ENCODE data around the gene CEACAM3. TPM values are rescaled to one million over a fixed set of nuclear protein-coding genes. Genes with fewer than 3 reads are reported as not detected.
"Not testable (repeated sequence)": the region's sequence is repeated elsewhere in the genome, so short reads cannot be mapped to it uniquely, and the experiment has no call there.

Gene CEACAM3
- total and polyA plus RNA-seq, 5 donors, result 0.07 to 0.59 (median 0.29) TPM; not detected in 2

DNA sequence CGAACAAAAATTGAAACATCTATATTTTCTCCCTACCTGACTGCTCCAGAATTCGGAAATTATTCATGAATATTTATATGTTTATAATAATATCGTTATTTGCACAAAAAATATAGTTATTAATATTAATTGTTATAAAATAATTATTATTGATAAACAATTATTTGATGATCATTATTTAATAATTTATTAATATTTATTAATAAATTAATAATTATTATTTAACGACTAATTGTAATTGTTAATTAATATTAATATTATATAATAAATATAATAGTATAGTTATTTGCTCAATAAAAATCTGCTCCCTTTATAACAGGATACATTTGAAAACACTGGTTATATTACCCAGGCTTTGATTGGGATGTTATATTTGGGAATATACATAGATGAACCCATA, 26.8 kb upstream of the CEACAM3 start:
- 90% methylated on average over 4 of the region's 4 CpGs for WGBS
- no peaks in the 10 kb centered on the region for H3K27me3 ChIP-seq (ENCODE audit: control insufficient read depth, insufficient read depth)
- no peak overlapping the region for H3K27ac ChIP-seq (ENCODE audit: low read length)

DNA sequence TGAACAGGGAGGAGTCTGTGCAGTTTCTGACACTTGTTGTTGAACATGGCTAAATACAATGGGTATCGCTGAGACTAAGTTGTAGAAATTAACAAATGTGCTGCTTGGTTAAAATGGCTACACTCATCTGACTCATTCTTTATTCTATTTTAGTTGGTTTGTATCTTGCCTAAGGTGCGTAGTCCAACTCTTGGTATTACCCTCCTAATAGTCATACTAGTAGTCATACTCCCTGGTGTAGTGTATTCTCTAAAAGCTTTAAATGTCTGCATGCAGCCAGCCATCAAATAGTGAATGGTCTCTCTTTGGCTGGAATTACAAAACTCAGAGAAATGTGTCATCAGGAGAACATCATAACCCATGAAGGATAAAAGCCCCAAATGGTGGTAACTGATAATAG, 25.0 kb upstream of the CEACAM3 start:
- ATAC-seq, result no peak
- Histone ChIP-seq H3K4me3 (ENCODE audit: low read length) (no peak overlapping the region), H3K4me1 (ENCODE audit: control insufficient read depth, insufficient read depth, low read length) (no peaks in the 10 kb centered on the region), H3K9me3 (ENCODE audit: control insufficient read depth, low read length) (no peaks in the 10 kb centered on the region), H3K27me3 (ENCODE audit: control insufficient read depth, insufficient read depth) (no peaks in the 10 kb centered on the region), H3K27ac (ENCODE audit: low read length) (no peak overlapping the region)
- DNase-seq, result no peak
- WGBS, result 96% methylated on average over 2 of the region's 2 CpGs
- intact Hi-C loops (cut with DNase I), result no loop called here

More for the DNA sequence above, 26.8 kb upstream of the CEACAM3 start:
- H3K4me3 ChIP-seq (ENCODE audit: low read length), result no peak overlapping the region
- DNase-seq, result no peak
- no peak for ATAC-seq
- intact Hi-C loops (cut with DNase I), result no loop called here
- H3K9me3 ChIP-seq (ENCODE audit: control insufficient read depth, low read length), result no peaks in the 10 kb centered on the region
- H3K4me1 ChIP-seq (ENCODE audit: control insufficient read depth, insufficient read depth, low read length), result no peaks in the 10 kb centered on the region

DNA sequence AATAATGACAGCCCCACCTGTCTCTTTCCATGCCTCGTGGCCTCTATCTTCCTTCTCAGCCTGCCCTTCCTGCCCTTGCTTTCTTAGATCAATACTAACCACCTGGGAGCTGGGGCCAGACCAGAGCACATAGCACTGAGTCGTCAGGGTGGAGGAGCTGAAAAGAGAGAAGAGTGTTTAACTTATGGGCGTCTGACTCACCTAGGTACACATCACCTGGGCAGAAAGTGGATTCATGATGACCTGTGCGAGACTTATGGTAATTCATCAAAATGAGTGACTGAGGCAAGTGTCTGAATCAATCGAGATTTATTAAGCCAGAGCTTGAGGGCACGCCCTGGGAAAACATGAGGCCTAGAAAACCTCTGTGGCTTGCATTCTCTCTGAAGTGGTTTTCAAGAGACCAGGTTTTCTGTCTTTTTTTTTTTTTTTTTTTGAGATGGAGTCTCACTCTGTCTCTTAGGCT, 21.8 kb upstream of the CEACAM3 start:
- peak in 1 of 2 donors; percentile 45 for ATAC-seq
- no peaks in the 10 kb centered on the region for H3K4me1 ChIP-seq (ENCODE audit: control insufficient read depth, insufficient read depth, low read length)
- H3K27me3 ChIP-seq (ENCODE audit: control insufficient read depth, insufficient read depth), result no peaks in the 10 kb centered on the region
- H3K4me3 ChIP-seq (ENCODE audit: low read length), result no peak overlapping the region
- H3K9me3 ChIP-seq (ENCODE audit: control insufficient read depth, low read length), result no peaks in the 10 kb centered on the region
- intact Hi-C loops (cut with DNase I), result no loop called here
- no peak for DNase-seq
- WGBS, result 61% methylated on average over 6 of the region's 6 CpGs
- no peak overlapping the region for H3K27ac ChIP-seq (ENCODE audit: low read length)

DNA sequence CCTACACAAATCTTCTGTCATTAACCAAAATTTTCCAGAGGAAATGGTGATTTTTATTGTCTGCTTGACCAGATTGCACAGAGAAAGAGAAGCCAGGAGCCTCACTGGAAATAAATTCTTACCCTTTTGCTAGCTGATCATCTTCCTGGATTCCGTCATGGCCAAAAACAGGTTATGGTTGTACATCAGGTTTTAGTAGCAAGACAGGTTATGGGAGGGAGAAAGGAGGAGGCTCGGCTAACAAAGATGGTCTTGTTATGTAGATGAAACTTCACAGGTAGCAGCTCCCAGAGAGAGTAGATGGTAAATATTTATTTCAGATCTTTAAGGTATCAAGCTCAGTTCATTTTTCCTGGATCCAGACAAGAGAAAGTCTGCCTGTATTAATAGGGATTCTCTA, 19.7 kb upstream of the CEACAM3 start:
- ATAC-seq, result no peak
- 79% methylated on average over 2 of the region's 2 CpGs for WGBS
- no peaks in the 10 kb centered on the region for H3K27me3 ChIP-seq (ENCODE audit: control insufficient read depth, insufficient read depth)

DNA sequence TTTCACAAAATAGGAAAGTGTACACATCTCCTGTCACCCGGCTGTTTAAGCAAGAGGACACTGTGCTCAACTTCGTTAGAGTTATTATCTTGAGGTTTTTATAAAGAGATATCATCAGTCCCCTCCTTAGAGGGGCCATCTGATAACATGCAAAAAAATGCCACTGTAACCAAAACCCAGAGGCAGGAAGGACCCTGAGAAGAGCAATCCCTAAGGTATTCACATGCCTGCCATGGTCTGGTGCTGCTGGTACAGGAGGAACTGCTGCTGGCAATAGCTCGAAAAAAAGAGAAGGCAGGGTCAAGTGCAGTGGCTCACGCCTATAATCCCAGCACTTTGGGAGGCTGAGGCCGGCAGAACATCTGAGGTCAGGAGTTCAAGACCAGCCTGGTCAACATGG, 12.8 kb upstream of the CEACAM3 start:
- no peak overlapping the region for H3K4me3 ChIP-seq (ENCODE audit: low read length)
- H3K4me1 ChIP-seq (ENCODE audit: control insufficient read depth, insufficient read depth, low read length), result no peaks in the 10 kb centered on the region
- no peaks in the 10 kb centered on the region for H3K27me3 ChIP-seq (ENCODE audit: control insufficient read depth, insufficient read depth)
- H3K27ac ChIP-seq (ENCODE audit: low read length), result no peak overlapping the region
- intact Hi-C loops (cut with DNase I), result no loop called here
- H3K9me3 ChIP-seq (ENCODE audit: control insufficient read depth, low read length), result no peaks in the 10 kb centered on the region
- no peak for DNase-seq
- 48% methylated on average over 5 of the region's 5 CpGs for WGBS
- no peak for ATAC-seq

More for the DNA sequence above, 19.7 kb upstream of the CEACAM3 start:
- intact Hi-C loops (cut with DNase I), result no loop called here
- no peak for DNase-seq
- no peaks in the 10 kb centered on the region for H3K4me1 ChIP-seq (ENCODE audit: control insufficient read depth, insufficient read depth, low read length)
- no peak overlapping the region for H3K27ac ChIP-seq (ENCODE audit: low read length)
- H3K4me3 ChIP-seq (ENCODE audit: low read length), result no peak overlapping the region
- no peaks in the 10 kb centered on the region for H3K9me3 ChIP-seq (ENCODE audit: control insufficient read depth, low read length)

DNA sequence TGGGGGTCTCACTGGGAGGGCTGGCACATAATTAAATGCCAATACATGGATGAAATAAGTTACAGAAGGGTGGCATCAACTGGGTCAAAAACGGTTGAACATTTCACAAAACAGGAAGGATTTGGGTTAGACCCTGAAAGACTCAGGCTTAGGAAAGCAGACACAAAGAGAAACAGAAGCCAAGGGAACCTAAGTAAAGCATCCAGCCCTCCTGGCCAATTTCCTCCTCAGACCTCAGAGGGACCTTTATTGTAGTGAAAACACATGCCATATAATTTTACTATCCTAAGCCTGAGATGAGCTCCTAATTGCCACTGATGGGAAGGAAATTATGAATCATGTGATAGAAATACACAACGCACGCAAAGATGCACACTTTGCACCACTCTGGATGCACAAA, 12.1 kb upstream of the CEACAM3 start:
- no peaks in the 10 kb centered on the region for H3K27me3 ChIP-seq (ENCODE audit: control insufficient read depth, insufficient read depth)
- DNase-seq, result no peak

DNA sequence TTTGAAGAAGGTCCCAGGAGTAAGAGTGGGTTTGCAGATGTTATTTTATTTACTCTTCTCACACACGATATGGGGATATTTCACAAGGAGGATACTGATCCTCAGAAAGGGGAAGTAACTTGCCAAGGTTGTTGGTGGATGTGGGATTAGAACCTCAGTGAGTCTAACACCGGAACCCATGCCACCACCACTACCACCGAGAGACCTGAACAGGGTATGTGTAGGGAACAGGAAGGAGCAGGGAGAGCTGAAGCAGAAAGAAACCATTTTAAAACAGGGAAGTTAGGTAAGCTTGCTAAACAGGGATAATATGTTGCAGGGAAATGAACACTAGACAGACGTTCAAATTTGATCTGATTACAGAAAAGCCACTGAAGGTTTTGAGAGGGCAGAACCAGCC, 11.6 kb upstream of the CEACAM3 start:
- H3K27me3 ChIP-seq (ENCODE audit: control insufficient read depth, insufficient read depth), result no peaks in the 10 kb centered on the region
- no peaks in the 10 kb centered on the region for H3K4me1 ChIP-seq (ENCODE audit: control insufficient read depth, insufficient read depth, low read length)
- no peak overlapping the region for H3K27ac ChIP-seq (ENCODE audit: low read length)
- H3K4me3 ChIP-seq (ENCODE audit: low read length), result no peak overlapping the region
- H3K9me3 ChIP-seq (ENCODE audit: control insufficient read depth, low read length), result no peaks in the 10 kb centered on the region
- WGBS, result 47% methylated on average over 4 of the region's 4 CpGs
- intact Hi-C loops (cut with DNase I), result no loop called here
- ATAC-seq (no peak), DNase-seq (no peak)

More for the DNA sequence above, 12.1 kb upstream of the CEACAM3 start:
- ATAC-seq, result no peak
- Histone ChIP-seq H3K4me3 (ENCODE audit: low read length) (no peak overlapping the region), H3K27ac (ENCODE audit: low read length) (no peak overlapping the region), H3K4me1 (ENCODE audit: control insufficient read depth, insufficient read depth, low read length) (no peaks in the 10 kb centered on the region), H3K9me3 (ENCODE audit: control insufficient read depth, low read length) (no peaks in the 10 kb centered on the region)
- WGBS, result 54% methylated on average over 3 of the region's 3 CpGs
- intact Hi-C loops (cut with DNase I), result no loop called here

DNA sequence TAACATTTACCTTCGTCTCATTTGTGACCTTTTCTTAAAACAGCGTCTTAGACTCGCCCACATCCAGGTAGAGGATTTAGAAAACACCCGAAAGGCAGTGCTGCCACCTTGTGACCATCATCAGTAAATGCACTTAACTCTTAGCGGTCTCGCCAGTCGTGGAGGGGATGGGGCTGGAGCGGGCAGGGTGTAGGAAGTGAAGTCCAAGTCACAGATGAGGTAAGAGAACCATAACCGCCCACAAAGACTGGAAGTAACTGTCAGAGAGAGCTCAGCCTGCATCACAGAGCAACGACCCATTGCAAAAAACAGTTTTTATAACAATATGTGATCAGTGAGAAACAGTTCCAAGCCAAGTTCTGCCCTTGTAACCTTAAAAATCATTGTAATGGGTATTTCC, 10.7 kb upstream of the CEACAM3 start:
- H3K27me3 ChIP-seq (ENCODE audit: control insufficient read depth, insufficient read depth), result peaks cover 2% of the 10 kb centered on the region
- ATAC-seq, result peak; percentile 63 to 65

DNA sequence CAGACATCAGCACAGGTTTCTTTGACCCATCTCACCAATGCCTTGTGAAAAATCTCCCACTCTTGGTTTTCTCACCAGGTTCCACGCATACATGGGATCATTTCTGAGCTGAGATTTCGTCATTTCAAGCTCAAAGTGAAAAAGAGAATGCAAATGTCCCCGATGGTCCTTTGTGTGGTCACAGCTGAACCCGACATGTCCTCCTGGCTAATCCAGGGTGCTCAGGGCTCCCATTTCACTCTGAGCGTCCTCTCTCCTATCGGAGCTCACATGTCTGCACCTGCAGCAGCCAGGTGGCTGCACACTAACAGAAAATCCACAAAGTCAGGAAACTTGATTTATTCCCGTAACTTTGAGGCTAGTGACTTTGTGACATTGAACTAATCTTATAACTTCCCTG, 9.3 kb upstream of the CEACAM3 start:
- no peak for DNase-seq
- H3K27ac ChIP-seq (ENCODE audit: low read length), result no peak overlapping the region
- no peaks in the 10 kb centered on the region for H3K4me1 ChIP-seq (ENCODE audit: control insufficient read depth, insufficient read depth, low read length)
- peaks cover 2% of the 10 kb centered on the region for H3K27me3 ChIP-seq (ENCODE audit: control insufficient read depth, insufficient read depth)
- ATAC-seq, result no peak
- 63% methylated on average over 7 of the region's 7 CpGs for WGBS
- H3K9me3 ChIP-seq (ENCODE audit: control insufficient read depth, low read length), result no peaks in the 10 kb centered on the region
- no peak overlapping the region for H3K4me3 ChIP-seq (ENCODE audit: low read length)
- intact Hi-C loops (cut with DNase I), result no loop called here

More for the DNA sequence above, 10.7 kb upstream of the CEACAM3 start:
- no peak overlapping the region for H3K27ac ChIP-seq (ENCODE audit: low read length)
- no peak overlapping the region for H3K4me3 ChIP-seq (ENCODE audit: low read length)
- WGBS, result under 1% methylated on average over 10 of the region's 10 CpGs
- H3K9me3 ChIP-seq (ENCODE audit: control insufficient read depth, low read length), result no peaks in the 10 kb centered on the region
- peak in 2 of 3 donors; percentile 41 to 67 for DNase-seq
- intact Hi-C loops (cut with DNase I), result no loop called here
- no peaks in the 10 kb centered on the region for H3K4me1 ChIP-seq (ENCODE audit: control insufficient read depth, insufficient read depth, low read length)

DNA sequence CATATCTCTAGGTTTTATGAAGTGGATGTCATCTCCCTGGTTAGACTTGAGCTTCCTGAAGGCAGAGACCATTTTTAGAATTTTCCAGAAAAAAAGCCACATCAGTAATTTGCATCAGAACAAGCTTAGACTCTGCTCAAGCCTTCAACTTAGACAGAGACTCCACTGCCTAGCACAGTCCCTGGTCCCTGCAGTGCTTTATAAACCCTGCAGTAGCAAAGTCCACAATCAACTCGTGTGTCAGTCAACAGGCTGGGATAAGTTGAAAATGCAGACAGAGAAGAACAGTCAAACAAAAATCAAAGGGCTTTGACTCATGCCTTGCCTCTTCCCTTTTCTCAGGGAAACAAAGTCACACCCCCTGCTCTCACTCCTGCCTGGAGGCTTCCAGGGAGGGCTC, 7.9 kb upstream of the CEACAM3 start:
- ATAC-seq; DNase-seq; H3K27me3 ChIP-seq (ENCODE audit: control insufficient read depth, insufficient read depth); H3K4me3 ChIP-seq (ENCODE audit: low read length); H3K27ac ChIP-seq (ENCODE audit: low read length); intact Hi-C loops (cut with DNase I); H3K9me3 ChIP-seq (ENCODE audit: control insufficient read depth, low read length); H3K4me1 ChIP-seq (ENCODE audit: control insufficient read depth, insufficient read depth, low read length): not testable (repeated sequence)
- no CpG with 5 or more reads among the region's 1 CpG for WGBS

DNA sequence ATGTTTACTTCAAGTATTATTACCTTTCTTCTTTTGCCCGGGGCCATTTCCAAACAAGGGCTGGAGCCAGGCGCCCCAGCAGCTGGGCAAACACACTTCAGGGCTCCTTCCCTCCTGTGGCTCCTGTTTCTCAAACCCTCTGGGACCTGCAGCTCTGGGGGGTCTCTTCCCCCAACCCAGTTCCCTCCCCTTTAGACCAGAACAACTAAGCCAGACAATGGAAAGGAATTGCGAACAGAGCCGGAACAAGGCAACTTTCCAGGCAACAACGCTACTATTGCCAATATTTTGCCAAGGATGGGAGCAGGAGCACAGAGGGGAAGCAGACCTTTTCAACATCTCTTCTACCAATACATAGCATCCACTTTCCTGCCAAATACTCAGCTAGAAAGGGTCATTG, 7.3 kb upstream of the CEACAM3 start:
- ATAC-seq; intact Hi-C loops (cut with DNase I): not testable (repeated sequence)

More for the DNA sequence above, 7.3 kb upstream of the CEACAM3 start:
- not testable (repeated sequence) for H3K4me3 ChIP-seq (ENCODE audit: low read length); DNase-seq; H3K4me1 ChIP-seq (ENCODE audit: control insufficient read depth, insufficient read depth, low read length); H3K9me3 ChIP-seq (ENCODE audit: control insufficient read depth, low read length); H3K27ac ChIP-seq (ENCODE audit: low read length); H3K27me3 ChIP-seq (ENCODE audit: control insufficient read depth, insufficient read depth)
- WGBS, result 85% methylated on average over 3 of the region's 5 CpGs

Measured in right cardiac atrium (tissue), 5 donors.